HCT116 (cell line): ENCODE measurements around the gene PRSS22. TPM values are rescaled to one million over a fixed set of nuclear protein-coding genes. Genes with fewer than 3 reads are reported as not detected.

ENCODE experiments used
- ATAC-seq: fragments of 200-7000 bp; cut with Tn5 transposase; 2 replicates; pipeline ENCODE4 v1.9.1; 2020; ENCODE audit warnings: mild to moderate bottlenecking, moderate library complexity
- BruUV-seq: library from RNA; stranded (reverse); fragments of 400-500 nt; replicated peaks from 2 replicates; lab custom pipeline; 2021; lab: Mats Ljungman, UMichigan
- CTCF ChIA-PET: fragments of 300-600 bp; sonication (Branson Sonifier 250); formaldehyde crosslinking; loops from one replicate; lab custom pipeline; 2021; ENCODE audit warnings: antibody characterized with exemption; lab: Charles Lee
- POLR2A ChIA-PET: fragments of 300-600, 350-600 bp; sonication (Branson Sonifier 250); formaldehyde crosslinking; loops from one replicate; lab custom pipeline; 2021; ENCODE audit warnings: antibody characterized with exemption; lab: Charles Lee
- RAD21 ChIA-PET, 2 experiments: fragments of 300-600 bp; sonication (Branson Sonifier 250); formaldehyde crosslinking; loops; one replicate each; lab custom pipeline; 2023; ENCODE audit warnings: low total read pairs in 2 of 2; ENCODE audit not compliant: uncharacterized antibody in 2 of 2, unreplicated experiment in 2 of 2, low non-redundant PET in 1 of 2; lab: Charles Lee
- DNase-seq: peaks from one replicate; pipeline ENCODE4 v3.0.0-alpha.2; 2010; ENCODE audit warnings: low read depth, low spot score
- H2AFZ ChIP-seq: fragments of 200-600 bp; shearing (Covaris generic), sonication (generic); 2 replicates; pipeline ENCODE4 v1.6.1; 2017; ENCODE audit warnings: low read depth, mixed run types, mixed read lengths, antibody characterized with exemption, low read length; ENCODE audit not compliant: poor library complexity, severe bottlenecking
- H3K27ac ChIP-seq: 2 replicates; pipeline ENCODE4 v1.5.1; 2012; ENCODE audit warnings: low read depth, low read length
- H3K27me3 ChIP-seq: fragments of 200-600 bp; sonication (generic); 2 replicates; pipeline ENCODE4 v1.6.1; 2016; ENCODE audit warnings: mixed run types, low read length, mixed read lengths; ENCODE audit not compliant: insufficient read depth
- H3K36me3 ChIP-seq, 2 experiments: fragments of 200-500 bp in 1 of 2; fragments of 200-600 bp in 1 of 2; sonication (Bioruptor generic) in 1 of 2; sonication (generic) in 1 of 2; 2 replicates each; pipeline versions ENCODE4 v1.5.1 to v1.6.1; 2014 to 2016; ENCODE audit warnings: low read length in 2 of 2, inconsistent platforms in 1 of 2, mixed read lengths in 1 of 2, mixed run types in 1 of 2; ENCODE audit not compliant: insufficient read depth in 2 of 2, control insufficient read depth in 1 of 2
- H3K4me1 ChIP-seq, 2 experiments: fragments of 200-600 bp in 1 of 2; sonication (generic) in 1 of 2; 2 replicates each; pipeline versions ENCODE4 v1.5.1 to v1.6.1; 2012 to 2017; ENCODE audit warnings: low read length in 2 of 2, inconsistent platforms in 1 of 2, mild to moderate bottlenecking in 1 of 2, mixed read lengths in 1 of 2, mixed run types in 1 of 2, moderate library complexity in 1 of 2; ENCODE audit not compliant: insufficient read depth in 2 of 2, control insufficient read depth in 1 of 2
- H3K4me2 ChIP-seq: fragments of 200-600 bp; sonication (generic); 2 replicates; pipeline ENCODE4 v1.6.1; 2017; ENCODE audit warnings: mixed run types, low read length, mixed read lengths
- H3K4me3 ChIP-seq, 2 experiments: fragments of 200-600 bp in 1 of 2; sonication (generic) in 1 of 2; replicated peaks in 1 of 2; 2 replicates each; pipeline ENCODE4 v1.5.1; 2011 to 2016; ENCODE audit warnings: low read length in 2 of 2, control low read depth in 1 of 2, low read depth in 1 of 2, mild to moderate bottlenecking in 1 of 2, mixed read lengths in 1 of 2, mixed run types in 1 of 2
- H3K79me2 ChIP-seq: fragments of 200-600 bp; sonication (generic); 2 replicates; pipeline ENCODE4 v1.6.1; 2017; ENCODE audit warnings: mild to moderate bottlenecking, mixed run types, low read length, moderate library complexity, mixed read lengths; ENCODE audit not compliant: insufficient read depth
- H3K9ac ChIP-seq: fragments of 200-600 bp; sonication (generic); 2 replicates; pipeline ENCODE4 v1.6.1; 2016; ENCODE audit warnings: low read length, mixed read lengths
- H3K9me2 ChIP-seq: fragments of 200-600 bp; sonication (generic), shearing (Covaris generic); 2 replicates; pipeline ENCODE4 v1.6.1; 2017; ENCODE audit warnings: mixed run types, mild to moderate bottlenecking, moderate library complexity; ENCODE audit not compliant: insufficient read depth
- H3K9me3 ChIP-seq, 2 experiments: fragments of 200-500 bp in 1 of 2; fragments of 200-600 bp in 1 of 2; sonication (Bioruptor generic) in 1 of 2; sonication (generic) in 1 of 2; 2 replicates each; pipeline ENCODE4 v1.6.1; 2014 to 2017; ENCODE audit warnings: low read length in 2 of 2, mixed read lengths in 2 of 2, inconsistent platforms in 1 of 2, low read depth in 1 of 2, mild to moderate bottlenecking in 1 of 2, mixed run types in 1 of 2, moderate library complexity in 1 of 2; ENCODE audit not compliant: control insufficient read depth in 1 of 2, insufficient read depth in 1 of 2
- H4K20me1 ChIP-seq: fragments of 200-600 bp; sonication (generic), shearing (Covaris generic); 2 replicates; pipeline ENCODE4 v1.6.1; 2017; ENCODE audit warnings: mixed run types, mild to moderate bottlenecking, moderate library complexity; ENCODE audit not compliant: insufficient read depth
- CBX3 ChIP-seq: IDR thresholded peaks from 2 replicates; pipeline ENCODE4 v1.6.1; 2012; ENCODE audit warnings: low read depth
- CEBPB ChIP-seq: IDR thresholded peaks from 2 replicates; pipeline ENCODE4 v1.6.1; 2012; ENCODE audit warnings: low read depth
- EGR1 ChIP-seq: IDR thresholded peaks from 2 replicates; pipeline ENCODE4 v1.6.1; 2012; ENCODE audit warnings: low read depth
- ELF1 ChIP-seq: IDR thresholded peaks from 2 replicates; pipeline ENCODE4 v1.6.1; 2012; ENCODE audit warnings: low read depth, borderline replicate concordance
- EZH2 ChIP-seq: fragments of 200-600 bp; sonication (generic); IDR thresholded peaks from 2 replicates; pipeline ENCODE4 v1.6.1; 2017; ENCODE audit warnings: antibody characterized with exemption, mixed run types
- EZH2phosphoT487 ChIP-seq: fragments of 200-600 bp; IDR thresholded peaks from 2 replicates; pipeline ENCODE4 v1.6.1; 2018; ENCODE audit warnings: antibody characterized with exemption, borderline replicate concordance
- FOSL1 ChIP-seq: IDR thresholded peaks from 2 replicates; pipeline ENCODE4 v1.6.1; 2012; ENCODE audit warnings: low read depth
- JUND ChIP-seq: IDR thresholded peaks from 2 replicates; pipeline ENCODE4 v1.6.1; 2012
- MAX ChIP-seq: IDR thresholded peaks from 2 replicates; pipeline ENCODE4 v1.6.1; 2012
- POLR2A ChIP-seq: IDR thresholded peaks from 2 replicates; pipeline ENCODE4 v1.7.0; 2011; ENCODE audit warnings: borderline replicate concordance; ENCODE audit not compliant: insufficient read depth, insufficient read length; ENCODE audit errors: extremely low read depth
- POLR2AphosphoS5 ChIP-seq: IDR thresholded peaks from 2 replicates; pipeline ENCODE4 v1.6.1; 2011; ENCODE audit warnings: mild to moderate bottlenecking, low read depth, low read length, moderate library complexity
- RAD21 ChIP-seq: IDR thresholded peaks from 2 replicates; pipeline ENCODE4 v1.6.1; 2012; ENCODE audit warnings: low read depth, mild to moderate bottlenecking
- SIN3A ChIP-seq: IDR thresholded peaks from 2 replicates; pipeline ENCODE4 v1.6.1; 2012; ENCODE audit warnings: low read depth
- TCF7L2 ChIP-seq: IDR thresholded peaks from 2 replicates; pipeline ENCODE4 v1.7.0; 2011; ENCODE audit warnings: borderline replicate concordance, inconsistent platforms; ENCODE audit not compliant: insufficient read depth, insufficient read length; ENCODE audit errors: extremely low read depth
- YY1 ChIP-seq: IDR thresholded peaks from 2 replicates; pipeline ENCODE4 v1.6.1; 2011; ENCODE audit warnings: low read length, low read depth, moderate library complexity, mild to moderate bottlenecking; ENCODE audit not compliant: insufficient replicate concordance; ENCODE audit errors: extremely low read depth
- ZBTB33 ChIP-seq: IDR thresholded peaks from 2 replicates; pipeline ENCODE4 v1.6.1; 2011; ENCODE audit warnings: mild to moderate bottlenecking, low read length, moderate library complexity; ENCODE audit not compliant: insufficient replicate concordance; ENCODE audit errors: extremely low read depth
- ZNF274 ChIP-seq: fragments of 200-500 bp; sonication (Bioruptor generic); IDR thresholded peaks from 2 replicates; pipeline ENCODE4 v1.6.1; 2014; ENCODE audit warnings: mild to moderate bottlenecking, low read depth, low read length, inconsistent platforms
- intact Hi-C: fragments of 100-400 bp; cut with micrococcal nuclease; formaldehyde crosslinking; loops from 2 replicates; pipeline ENCODE4 v1.10.0; 2022
- total RNA-seq: library from RNA; stranded (reverse); gene quantifications from one replicate; pipeline ENCODE4 v1.2.1, GENCODE V29; 2021; ENCODE audit not compliant: unreplicated experiment

The PRSS22 gene
- total RNA-seq, 1 experiment from 2014 or later = 20.2 TPM

GRCh38 chr16:2826591-2827373 is 31.2 kb downstream of the PRSS22 start:
- no peaks in the 10 kb centered on the region for H3K4me1 ChIP-seq
- intact Hi-C loops = no loop called here
- ATAC-seq (no peak), DNase-seq (no peak)
- no peaks in the 10 kb centered on the region for H3K36me3 ChIP-seq
- H3K4me3 ChIP-seq = no peak overlapping the region
- BruUV-seq = no TSS peak
- H3K4me2 ChIP-seq = no peak overlapping the region
- ChIA-PET RAD21 (no interaction called here), POLR2A (no interaction called here), CTCF (interaction anchor here (1.2 kb wide), 1 partner anchor 41 kb away, joined by 4 read pairs; no protein-coding TSS in a partner anchor)
- TF ChIP-seq POLR2A (no peak), EZH2 (no peak), MAX (no peak), CBX3 (no peak), ELF1 (no peak), TCF7L2 (no peak), FOSL1 (no peak), CEBPB (no peak), EZH2phosphoT487 (no peak), RAD21 (no peak), EGR1 (no peak)
- no peaks in the 10 kb centered on the region for H4K20me1 ChIP-seq
- H3K79me2 ChIP-seq = no peaks in the 10 kb centered on the region
- H2AFZ ChIP-seq = no peak overlapping the region
- no peaks in the 10 kb centered on the region for H3K9me2 ChIP-seq
- no peaks in the 10 kb centered on the region for H3K9me3 ChIP-seq
- no peaks in the 10 kb centered on the region for H3K27me3 ChIP-seq
- H3K9ac ChIP-seq = no peak overlapping the region
- H3K27ac ChIP-seq = no peak overlapping the region

- RAD21 ChIA-PET = no interaction called here
- no peaks in the 10 kb centered on the region for H3K9me2 ChIP-seq
- TF ChIP-seq POLR2A (no peak), FOSL1 (no peak), CEBPB (no peak), ZBTB33 (no peak), RAD21 (no peak), ZNF274 (no peak), EGR1 (no peak), JUND (no peak), POLR2AphosphoS5 (no peak), EZH2phosphoT487 (no peak), SIN3A (no peak), EZH2 (no peak), YY1 (no peak)
- TF ChIP-seq, all 23 proteins: peak for 0
- no peaks in the 10 kb centered on the region for H3K36me3 ChIP-seq
- intact Hi-C loops = no loop called here
- DNase-seq = no peak
- no peak overlapping the region for H3K4me2 ChIP-seq
- H3K9me3 ChIP-seq = no peaks in the 10 kb centered on the region
- H3K27ac ChIP-seq = no peak overlapping the region
- H3K4me3 ChIP-seq = no peak overlapping the region
- no peaks in the 10 kb centered on the region for H4K20me1 ChIP-seq
- no peak overlapping the region for H2AFZ ChIP-seq
- H3K9ac ChIP-seq = no peak overlapping the region
- ATAC-seq = no peak
- H3K27me3 ChIP-seq = no peaks in the 10 kb centered on the region
- CTCF ChIA-PET = interaction anchor here (1.2 kb wide), 1 partner anchor 42 kb away, joined by 4 read pairs; no protein-coding TSS in a partner anchor
- no peaks in the 10 kb centered on the region for H3K4me1 ChIP-seq
- no TSS peak for BruUV-seq
- no peaks in the 10 kb centered on the region for H3K79me2 ChIP-seq
- POLR2A ChIA-PET = no interaction called here
Measured at GRCh38 chr16:2825906-2826305, 32.1 kb downstream of the PRSS22 start.
